ENCODE data around the gene PARP6.
A peak's percentile ranks its signal among the peaks of the same experiment; 100 is the strongest.
"Not testable (repeated sequence)": the region's sequence is repeated elsewhere in the genome, so short reads cannot be mapped to it uniquely, and the experiment has no call there.

Gene PARP6

GRCh38 chr15:72278737-72279136 lies 6.4 kb upstream of the PARP6 start:
- no peak for DNase-seq (ENCODE audit: low read depth)

GRCh38 chr15:72276326-72276700 lies 4.0 kb upstream of the PARP6 start:
- no peak for DNase-seq (ENCODE audit: low read depth)

GRCh38 chr15:72275635-72276325 lies 3.4 kb upstream of the PARP6 start:
- not testable (repeated sequence) for DNase-seq (ENCODE audit: low read depth)

- no peak for DNase-seq (ENCODE audit: low read depth)
Measured at GRCh38 chr15:72272997-72273352, 621 bp upstream of the PARP6 start.

- DNase-seq (ENCODE audit: low read depth): peak; percentile 41
Measured at GRCh38 chr15:72271895-72272212, 500 bp downstream of the PARP6 start.

GRCh38 chr15:72271221-72271620 lies 1.1 kb downstream of the PARP6 start:
- no peak for DNase-seq (ENCODE audit: low read depth)

GRCh38 chr15:72269739-72270138 lies 2.6 kb downstream of the PARP6 start:
- DNase-seq (ENCODE audit: low read depth): no peak

GRCh38 chr15:72265031-72265430 lies 7.3 kb downstream of the PARP6 start:
- no peak for DNase-seq (ENCODE audit: low read depth)

- no peak for DNase-seq (ENCODE audit: low read depth)
Measured at GRCh38 chr15:72252663-72253299, 19.6 kb downstream of the PARP6 start.

GRCh38 chr15:72249142-72249810 lies 23.1 kb downstream of the PARP6 start:
- DNase-seq (ENCODE audit: low read depth): no peak

- DNase-seq (ENCODE audit: low read depth): peak; percentile 11
Measured at GRCh38 chr15:72248514-72248913, 23.8 kb downstream of the PARP6 start.

- no peak for DNase-seq (ENCODE audit: low read depth)
Measured at GRCh38 chr15:72242775-72243370, 29.5 kb downstream of the PARP6 start.

GRCh38 chr15:72239652-72240051 lies 32.7 kb downstream of the PARP6 start:
- DNase-seq (ENCODE audit: low read depth): no peak

GRCh38 chr15:72238586-72238985 lies 33.8 kb downstream of the PARP6 start:
- DNase-seq (ENCODE audit: low read depth): no peak

- DNase-seq (ENCODE audit: low read depth): peak; percentile 33
Measured at GRCh38 chr15:72237853-72238224, 34.5 kb downstream of the PARP6 start.

GRCh38 chr15:72237029-72237852 lies 35.1 kb downstream of the PARP6 start:
- DNase-seq (ENCODE audit: low read depth): peak; percentile 98

GRCh38 chr15:72236381-72237003 lies 35.9 kb downstream of the PARP6 start:
- DNase-seq (ENCODE audit: low read depth): no peak

GRCh38 chr15:72235298-72235697 lies 37.1 kb downstream of the PARP6 start:
- DNase-seq (ENCODE audit: low read depth): no peak

- no peak for DNase-seq (ENCODE audit: low read depth)
Measured at GRCh38 chr15:72233769-72234168, 38.6 kb downstream of the PARP6 start.

GRCh38 chr15:72231833-72232478 lies 40.4 kb downstream of the PARP6 start:
- DNase-seq (ENCODE audit: low read depth): peak; percentile 87

- peak; percentile 98 for DNase-seq (ENCODE audit: low read depth)
Measured at GRCh38 chr15:72231066-72231832, 41.1 kb downstream of the PARP6 start, which contains the start of gene PKM. Gene PKM, minus strand, starts transcription at chr15:72231190. Its CDS starts 12,093 bp downstream, at chr15:72219097.
